HG03060 (cell line): ENCODE results near the gene MLYCD.

Experiments
- ATAC-seq: cut with Tn5 transposase; IDR thresholded peaks from one replicate; pipeline ENCODE4 v1.9.1; 2021; ENCODE audit warnings: low read depth, moderate number of reproducible peaks; ENCODE audit not compliant: unreplicated experiment

Gene MLYCD

DNA sequence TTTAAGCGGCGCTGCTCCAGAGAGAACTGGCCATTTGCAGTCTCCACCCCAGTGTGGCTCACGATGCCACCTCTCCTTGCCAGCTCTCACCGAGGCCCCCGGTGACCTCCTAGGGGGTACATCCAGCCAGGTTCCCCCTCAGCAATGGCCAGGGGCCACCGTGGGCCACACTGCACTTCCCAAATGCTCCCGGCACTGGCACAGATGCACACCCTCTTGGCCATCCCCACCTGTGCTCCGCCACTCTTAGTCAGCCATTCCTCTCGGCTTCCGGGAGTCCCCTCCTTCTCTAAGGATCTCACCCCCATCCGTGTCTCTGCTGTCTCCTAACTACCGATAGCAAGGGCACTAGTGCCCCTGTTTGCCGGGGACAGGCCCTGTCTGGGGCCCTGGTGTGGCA, 25.8 kb downstream of the MLYCD start:
- ATAC-seq, result no peak

DNA sequence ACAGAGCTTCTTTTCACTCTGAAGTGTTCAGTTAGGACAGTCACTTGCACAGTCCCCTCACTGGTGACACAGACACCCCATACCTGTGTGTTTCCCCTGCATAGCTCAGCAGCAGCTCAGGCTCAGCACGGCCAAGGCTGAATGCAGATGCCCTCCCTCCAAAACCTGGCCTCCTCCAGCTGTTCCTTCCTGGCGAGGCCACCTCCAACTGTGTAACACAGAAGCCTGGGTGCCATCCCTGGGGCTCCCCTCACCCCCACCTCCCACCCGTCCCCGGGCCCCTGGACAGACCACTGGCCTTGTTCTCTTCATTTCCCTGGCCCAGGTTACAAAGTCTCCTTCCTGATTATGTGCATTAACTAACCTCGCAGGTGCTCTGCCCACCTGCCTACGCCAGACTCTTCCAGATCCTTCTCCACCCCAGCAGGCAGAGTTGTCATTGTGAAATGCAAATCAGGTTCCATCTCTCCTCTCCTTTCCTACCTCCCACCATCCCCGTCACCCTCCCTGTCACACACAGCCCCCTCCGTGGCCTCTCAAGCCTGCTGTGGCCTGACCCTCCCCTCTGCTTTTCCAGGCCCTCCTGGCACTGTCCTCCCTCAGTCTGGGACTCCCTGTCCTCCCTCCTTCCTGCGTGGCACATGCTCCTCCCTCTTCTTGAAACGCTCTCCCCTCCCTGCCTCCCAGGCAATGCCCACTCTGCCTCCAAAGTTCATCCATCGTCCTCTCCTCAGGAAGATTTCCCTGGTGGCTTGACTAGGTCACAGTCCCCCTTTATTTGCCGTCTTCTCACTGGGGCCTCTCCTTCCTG, 26.4 kb downstream of the MLYCD start:
- ATAC-seq, result no peak

DNA sequence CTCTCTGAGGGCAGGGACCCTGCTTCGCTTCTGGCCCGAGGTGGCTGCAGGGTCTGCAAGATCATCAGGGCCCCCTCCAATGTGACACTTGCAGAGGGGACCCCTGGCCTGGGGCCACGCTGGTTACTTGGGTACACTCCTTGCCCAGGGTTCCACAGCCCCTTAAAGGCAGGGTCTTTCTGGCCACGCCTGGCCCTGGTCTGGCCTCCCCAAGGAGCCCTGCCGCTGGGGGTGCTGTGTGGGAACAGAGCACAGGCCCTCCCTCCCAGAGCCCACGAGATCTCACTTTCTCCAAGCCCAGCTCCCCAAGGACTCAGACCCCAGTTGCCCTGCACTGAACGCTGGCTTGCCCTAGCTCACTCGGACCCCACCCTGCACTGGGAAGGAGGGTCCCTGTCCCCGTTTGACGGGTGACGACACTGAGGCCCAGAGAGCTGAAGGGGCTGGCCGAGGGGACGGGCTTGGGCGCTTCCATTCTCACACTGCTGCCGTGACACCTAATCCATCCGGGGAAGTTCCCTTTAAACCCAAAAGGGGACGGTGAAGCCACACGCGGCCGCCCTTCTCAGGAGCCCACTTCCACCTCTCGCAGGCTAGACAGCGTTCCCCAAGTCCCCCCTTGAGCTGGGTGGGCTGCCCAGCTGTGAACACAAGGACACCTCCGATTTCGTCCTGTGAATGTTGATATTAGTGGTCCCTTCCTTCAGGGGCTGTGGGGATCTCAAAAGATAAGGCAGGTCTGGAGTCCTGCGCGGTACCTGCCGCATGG, 27.2 kb downstream of the MLYCD start:
- no peak for ATAC-seq

DNA sequence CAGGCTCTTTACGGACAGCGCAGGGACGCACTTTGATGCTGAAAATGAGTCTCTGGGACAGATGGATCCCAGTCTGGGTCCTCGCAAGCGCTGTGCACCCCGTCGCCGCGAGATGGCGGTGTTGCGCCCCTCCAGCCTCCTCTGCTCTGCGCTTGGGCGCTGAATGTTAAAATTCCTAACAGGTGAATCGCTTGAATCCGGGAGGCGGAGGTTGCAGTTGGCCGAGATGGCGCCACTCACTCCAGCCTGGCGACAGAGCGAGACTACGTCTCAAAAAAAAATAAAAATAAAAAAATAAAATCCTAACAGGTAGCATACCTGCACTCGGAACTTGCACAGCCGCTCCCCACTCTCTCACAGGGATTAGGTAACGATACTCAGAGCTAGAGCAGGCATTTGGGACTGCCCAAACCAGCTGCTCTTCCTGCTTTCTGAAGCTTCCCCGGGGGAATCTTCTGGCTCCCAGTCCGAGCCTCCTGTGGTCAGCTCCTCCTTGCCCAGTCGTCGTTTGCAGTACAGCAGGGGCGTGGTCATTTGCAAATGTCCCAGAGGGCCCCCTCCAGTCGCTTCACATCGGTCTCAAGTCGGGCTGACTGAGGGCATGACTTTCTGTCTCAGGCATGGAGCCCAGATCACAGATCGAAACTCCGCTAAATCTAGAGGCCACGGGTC, 27.9 kb downstream of the MLYCD start:
- ATAC-seq, result no peak

DNA sequence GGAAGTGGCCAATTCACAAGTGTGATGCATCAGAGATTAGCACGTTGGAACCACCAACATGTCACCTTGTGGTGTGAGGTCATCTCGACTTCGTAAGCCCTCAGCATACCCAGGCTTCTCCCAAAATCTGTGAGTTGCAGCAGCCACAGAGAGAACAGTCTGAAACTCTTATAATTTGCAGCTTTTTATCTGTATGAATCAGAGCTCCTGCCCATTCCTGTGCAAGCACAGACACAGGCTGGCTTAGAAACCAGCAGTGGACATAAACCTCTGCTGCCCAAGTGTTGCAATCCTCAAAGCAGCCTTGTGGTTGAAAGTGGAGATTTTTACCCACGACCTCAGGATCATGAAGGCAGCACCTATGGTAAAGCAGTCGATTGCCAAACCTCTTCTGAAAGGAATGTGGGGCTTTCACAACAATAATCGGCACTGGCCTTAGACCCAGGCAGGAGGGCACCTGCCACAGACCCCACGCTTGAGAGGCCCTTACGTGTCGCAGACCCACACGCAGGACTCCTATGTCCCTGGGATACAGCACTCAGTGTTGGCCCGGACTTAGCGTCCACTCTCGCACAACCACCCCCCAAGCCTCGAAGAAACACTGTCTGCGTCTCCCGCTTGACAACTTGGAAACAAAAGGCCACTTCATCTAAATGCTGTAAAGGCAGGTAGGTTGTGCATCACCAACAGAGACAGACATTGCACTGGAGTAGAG, 29.6 kb downstream of the MLYCD start:
- no peak for ATAC-seq

DNA sequence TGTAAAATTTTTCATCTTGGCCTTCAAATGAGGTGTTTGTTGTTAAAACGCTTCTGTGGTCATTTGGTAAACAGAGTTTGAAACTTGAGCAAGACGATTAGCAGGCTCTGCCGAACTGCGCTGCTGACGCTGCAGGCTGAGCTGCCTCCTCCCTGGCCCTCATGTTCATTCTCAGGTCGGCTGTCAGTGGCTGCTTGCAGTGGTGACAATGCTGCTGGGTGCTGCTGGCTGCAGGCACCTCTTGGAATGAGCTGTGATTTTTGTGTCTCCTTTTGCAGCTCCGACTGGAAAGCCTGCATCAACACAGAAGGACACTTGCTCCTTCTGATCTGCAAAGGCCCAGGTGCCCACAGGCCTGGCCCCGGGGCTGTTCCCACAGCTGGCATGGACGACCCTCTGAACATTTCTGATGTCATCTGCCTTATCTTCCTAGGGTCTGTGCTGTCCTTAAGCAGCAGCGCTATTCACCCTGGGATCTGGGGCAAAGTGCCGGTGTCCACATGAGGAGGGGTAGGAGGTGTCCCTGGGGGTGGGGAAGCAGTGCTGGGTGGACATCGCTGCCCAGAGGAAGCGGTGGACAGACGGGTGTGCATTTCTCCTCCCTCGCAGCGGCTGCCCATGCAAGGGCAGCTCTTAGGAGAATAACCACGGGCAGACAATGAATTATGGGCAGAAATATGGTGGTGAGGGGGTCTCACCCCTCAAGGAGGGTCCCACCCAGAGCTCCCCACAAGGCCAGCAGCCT, 31.1 kb downstream of the MLYCD start:
- ATAC-seq, result no peak

DNA sequence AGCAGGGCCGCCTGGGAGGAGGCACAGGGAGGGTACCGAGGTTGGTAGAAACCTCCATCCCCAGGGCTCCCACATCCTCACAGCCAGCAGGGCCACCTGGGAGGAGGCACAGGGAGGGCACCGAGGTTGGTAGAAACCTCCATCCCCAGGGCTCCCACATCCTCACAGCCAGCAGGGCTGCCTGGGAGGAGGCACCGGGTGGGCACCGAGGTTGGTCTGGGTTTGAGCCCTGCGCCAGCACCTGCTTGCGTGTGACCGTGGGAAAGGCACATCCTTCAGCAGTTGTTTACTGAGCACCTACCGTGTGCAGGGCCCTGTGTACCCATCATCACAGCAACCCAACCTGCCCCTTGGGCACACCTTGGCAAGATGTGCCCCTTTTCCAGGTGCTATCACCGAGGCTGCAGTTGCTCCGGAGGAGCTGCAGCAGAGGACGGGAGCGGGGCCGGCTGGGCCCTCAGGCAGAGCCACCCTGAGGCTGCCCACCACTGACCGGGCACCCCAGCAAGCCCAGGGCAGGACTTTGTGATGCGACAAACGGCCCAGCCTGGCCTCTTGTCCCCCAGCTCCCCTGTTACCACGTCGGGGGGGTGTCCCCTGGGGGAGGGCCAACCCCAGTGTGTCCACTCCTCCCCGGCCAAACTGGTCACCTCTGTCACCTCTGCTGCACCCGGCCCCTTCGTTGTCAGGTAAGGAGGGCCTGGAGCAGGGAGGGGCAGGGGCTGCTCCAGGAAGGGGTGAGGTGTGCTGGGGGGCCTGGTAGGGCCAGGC, 32.0 kb downstream of the MLYCD start:
- ATAC-seq, result no peak

DNA sequence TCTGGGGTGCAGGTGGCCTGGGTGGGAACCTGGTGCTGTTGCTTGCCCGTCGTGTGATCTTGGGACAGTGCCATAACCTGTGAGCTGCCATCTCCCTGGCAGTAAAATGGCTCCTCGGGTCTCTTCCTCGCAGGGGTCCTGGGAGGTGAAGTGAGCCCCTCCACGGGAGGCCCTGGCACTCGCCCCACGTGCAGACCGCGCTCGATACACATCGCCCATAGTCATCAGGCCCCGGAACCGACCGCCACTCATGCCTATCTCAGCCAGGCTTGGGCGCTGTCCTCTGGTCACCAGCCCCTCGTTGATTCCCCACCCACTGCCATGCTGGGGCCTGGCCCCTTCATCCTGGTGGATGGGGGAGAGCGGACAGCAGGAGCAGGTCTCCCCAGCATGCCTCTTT, 32.6 kb downstream of the MLYCD start:
- no peak for ATAC-seq

DNA sequence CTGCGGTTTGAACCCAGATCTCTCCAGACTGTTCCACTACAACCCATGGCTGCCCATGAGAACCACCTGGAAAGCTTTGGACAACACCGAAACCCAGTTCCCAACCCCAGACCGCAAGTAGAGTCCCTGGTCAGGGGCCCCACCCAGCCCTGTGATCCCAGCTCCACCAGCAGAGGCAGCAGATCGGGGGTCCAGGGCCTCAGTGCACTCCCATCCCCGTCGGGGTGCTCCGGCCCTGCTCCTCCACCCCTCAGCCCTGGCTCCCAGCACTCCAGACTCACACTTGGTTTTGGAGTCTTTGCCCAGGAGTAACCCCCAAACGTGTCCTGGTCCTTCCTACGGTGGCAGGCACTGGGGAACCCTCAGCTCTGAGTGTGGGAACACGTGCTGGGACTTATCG, 33.4 kb downstream of the MLYCD start:
- no peak for ATAC-seq

DNA sequence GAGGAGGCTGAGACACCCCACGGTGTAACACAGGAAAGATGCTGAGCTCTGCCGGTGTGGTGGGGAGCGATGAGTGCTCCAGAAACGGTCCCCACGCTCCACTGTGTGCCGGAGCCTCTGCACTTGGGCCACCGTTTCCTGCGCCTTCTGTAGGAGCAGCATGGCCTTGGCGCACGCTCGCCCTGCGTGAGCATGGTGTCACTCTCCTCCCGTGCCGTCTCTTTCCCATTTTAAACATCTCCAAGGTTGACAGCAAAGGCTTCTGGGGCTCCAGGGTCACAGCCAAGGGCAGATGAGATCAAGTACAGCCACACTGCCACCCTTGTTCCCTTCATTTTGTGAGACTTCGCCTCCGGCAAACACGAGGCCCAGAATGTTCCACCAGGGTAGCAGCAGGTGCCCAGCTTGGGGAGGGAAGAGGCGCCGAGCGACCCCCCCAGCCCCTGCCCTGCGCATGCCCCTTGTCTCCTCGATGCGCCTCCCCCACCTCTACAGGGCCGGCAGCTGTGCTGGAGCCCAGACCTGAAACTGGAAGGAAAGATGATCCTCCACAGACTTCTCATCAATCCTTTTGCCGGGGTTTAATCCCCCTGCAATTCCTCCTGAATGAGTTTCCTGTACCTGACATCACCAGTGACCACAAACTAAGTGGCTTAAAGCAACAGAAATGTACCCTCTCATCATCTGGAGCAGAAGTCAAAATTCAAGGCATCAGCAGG, 34.2 kb downstream of the MLYCD start:
- ATAC-seq, result no peak

DNA sequence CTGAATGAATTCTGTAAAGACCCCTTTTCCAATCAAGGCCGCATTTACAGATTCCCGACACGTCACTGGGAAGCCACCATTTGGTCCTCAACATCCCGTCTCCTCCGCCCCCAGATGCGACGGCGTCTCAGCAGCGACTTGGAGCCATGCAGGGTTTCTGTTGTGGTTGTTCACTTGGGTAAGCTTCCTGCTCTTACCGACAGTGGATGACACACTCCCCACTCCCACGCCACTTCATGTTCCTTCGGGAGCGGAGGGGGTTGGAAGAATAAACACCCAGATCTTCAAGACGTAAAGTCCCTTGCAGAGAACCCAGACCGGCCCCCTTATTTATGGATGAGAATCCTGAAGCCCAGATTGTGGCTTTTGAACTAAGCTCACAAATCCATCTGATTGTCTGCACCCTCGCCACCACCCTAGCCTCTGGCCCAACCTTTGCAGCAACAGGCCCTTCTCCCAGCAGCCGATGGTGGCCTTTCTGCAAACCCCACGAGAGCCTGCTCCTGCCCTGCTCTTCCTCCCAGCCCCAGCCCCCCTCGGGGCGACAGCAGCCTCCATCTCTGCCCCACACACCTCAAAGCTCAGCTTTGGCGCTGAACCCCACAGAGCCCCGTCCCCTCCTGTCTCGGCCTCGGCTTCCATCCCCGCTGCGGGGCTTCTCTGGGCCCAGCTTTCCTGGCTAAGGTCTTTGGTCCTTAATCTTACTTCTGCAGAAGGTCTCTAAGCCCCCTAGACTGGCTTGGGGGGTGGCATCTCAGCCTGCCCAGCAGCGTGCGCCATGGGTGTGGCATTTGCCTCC, 35.2 kb downstream of the MLYCD start:
- no peak for ATAC-seq

DNA sequence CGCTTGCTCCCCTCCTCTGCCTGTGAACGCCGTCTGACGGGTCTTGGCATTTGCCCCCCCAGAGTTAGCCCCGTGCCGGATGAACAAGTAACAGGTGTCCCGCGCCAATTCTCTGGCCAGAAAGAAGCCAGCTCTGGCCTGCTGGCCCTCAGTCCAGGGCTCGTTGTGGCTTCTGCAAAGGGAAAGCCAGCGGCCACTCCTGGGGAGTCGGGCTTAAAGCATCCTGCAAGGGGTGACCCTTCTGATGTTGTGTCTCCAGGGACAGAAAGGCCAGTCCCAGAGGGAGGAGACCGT, 35.7 kb downstream of the MLYCD start:
- no peak for ATAC-seq

DNA sequence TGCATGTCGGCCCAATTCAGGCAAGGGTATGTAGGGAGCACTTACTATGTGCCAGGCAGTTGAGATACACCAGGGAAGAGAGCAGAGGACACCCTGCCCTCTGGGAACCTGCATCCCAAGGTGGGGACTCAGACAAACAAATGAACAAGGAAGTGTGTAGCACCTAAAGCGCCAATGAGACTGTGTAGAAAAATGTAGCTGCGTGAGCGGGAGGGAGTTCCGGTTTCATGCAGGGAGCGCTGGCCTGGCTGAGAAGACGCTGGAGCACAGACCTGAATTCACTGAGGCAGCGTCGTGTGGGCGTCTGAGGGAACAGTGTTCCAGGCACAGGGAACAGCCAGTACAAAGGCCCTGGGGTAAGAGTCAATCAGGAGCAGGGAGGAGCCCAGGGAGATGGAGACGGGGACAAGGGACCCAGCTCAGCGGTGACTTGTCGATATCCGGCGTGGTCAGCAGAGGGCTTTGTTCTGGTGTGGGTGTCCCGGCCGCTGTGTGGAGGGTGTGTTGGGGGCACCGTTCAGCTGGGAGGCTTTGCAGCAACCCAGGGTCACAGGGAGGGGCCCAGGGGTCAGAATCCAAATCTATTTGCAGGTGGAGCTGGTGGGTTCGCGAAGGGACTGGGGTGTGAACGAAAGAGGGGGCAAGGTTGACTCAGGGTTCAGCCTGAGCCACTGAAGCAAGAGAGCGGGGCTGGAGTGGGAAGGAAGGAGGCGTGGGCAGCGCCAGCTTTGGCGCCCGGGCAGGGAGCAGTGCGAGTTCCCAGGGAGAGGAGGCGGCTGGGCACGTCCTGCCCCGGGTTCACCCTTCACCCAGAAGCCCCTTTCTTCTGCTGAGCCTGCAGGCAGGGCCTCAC, 36.3 kb downstream of the MLYCD start:
- no peak for ATAC-seq

DNA sequence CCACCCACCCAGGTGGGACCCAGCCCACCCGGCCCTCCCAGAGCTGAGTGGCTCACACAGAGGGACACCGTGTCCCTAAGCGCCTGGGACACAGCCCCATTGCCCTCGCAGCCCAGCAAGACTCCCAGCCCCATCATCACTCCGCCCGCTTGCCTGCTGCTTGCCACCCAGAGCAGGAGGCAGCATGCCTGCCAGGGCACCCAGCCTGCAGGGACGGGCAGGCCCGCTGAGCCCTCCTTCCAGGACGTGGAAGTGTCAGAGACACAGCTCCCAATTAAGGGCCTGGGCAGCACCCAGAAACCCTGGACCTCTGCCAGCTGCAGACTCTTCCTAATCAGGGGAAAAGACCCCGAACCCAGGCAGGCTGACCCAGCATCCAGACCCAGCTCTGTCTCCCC, 36.9 kb downstream of the MLYCD start:
- ATAC-seq, result no peak

DNA sequence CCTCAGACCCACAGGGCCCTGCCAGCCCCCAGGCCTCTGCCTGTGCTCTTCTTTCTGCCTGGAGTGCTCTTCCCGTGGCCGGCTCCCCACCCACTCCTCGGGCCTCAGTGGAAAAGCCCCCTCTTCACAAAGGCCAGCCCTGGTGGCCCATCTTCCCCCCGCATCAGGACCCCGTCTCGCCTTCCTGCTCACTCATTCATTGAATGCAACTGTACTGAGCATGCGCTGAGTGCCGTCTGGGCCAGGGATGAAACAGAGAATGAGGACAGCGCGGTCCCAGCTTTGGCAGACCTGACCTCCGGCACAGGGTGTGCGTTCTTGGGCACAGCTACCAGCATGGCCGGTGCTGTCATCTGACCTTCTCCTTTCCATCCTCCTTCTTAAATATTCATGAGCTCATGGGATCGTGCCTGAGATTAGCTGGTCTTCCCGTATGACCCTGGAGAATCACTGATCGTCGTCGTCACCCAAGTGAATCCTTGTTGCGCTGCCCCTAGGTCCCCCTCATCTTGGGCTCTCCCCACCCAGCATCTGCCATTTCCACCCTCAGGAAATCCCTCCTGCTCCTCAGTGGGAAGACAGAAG, 37.8 kb downstream of the MLYCD start:
- no peak for ATAC-seq

DNA sequence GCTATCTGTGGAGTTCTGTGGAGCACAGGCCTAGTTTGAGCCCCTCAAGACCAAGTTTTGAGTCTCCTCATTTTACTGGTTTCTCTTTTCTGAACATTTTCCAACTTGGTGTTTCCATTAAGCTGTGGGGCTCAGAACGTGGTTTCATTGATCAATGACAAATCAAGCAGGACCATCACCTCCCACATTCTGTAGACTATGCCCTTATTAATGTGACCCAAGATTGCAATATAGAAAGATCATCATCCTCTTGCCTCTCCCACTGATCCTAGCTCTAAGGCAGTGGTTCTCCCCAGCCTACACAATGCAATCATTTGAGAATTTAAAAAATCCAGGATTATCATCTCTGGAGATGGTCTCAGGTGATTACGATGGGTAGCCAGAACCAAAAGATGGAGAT, 38.4 kb downstream of the MLYCD start:
- no peak for ATAC-seq
